ENCODE data around the gene SNURF.
A peak's percentile ranks its signal among the peaks of the same experiment; 100 is the strongest.
"Not testable (repeated sequence)": the region's sequence is repeated elsewhere in the genome, so short reads cannot be mapped to it uniquely, and the experiment has no call there.

Gene SNURF, protein sequence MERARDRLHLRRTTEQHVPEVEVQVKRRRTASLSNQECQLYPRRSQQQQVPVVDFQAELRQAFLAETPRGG

GRCh38 chr15:24954783-24955530 is at the start of gene SNURF, which contains the start of gene SNRPN:
SNURF (plus strand) TSS chr15:24954987; CDS start chr15:24955049, 62 bp downstream.
SNRPN (plus strand) TSS chr15:24954987; CDS start chr15:24974454, 19,467 bp downstream.
- Mint-ChIP-seq H3K9me3 (peaks cover 7% of the 10 kb centered on the region), H3K4me3 (peak within 1 kb of the TSS; percentile 89), H3K27ac (peak within 1 kb of the TSS; percentile 91), H3K4me1 (peaks cover 19% of the 10 kb centered on the region), H3K27me3 (no peaks in the 10 kb centered on the region), H3K36me3 (no peaks in the 10 kb centered on the region)
- peak; percentile 81 for ATAC-seq

DNA sequence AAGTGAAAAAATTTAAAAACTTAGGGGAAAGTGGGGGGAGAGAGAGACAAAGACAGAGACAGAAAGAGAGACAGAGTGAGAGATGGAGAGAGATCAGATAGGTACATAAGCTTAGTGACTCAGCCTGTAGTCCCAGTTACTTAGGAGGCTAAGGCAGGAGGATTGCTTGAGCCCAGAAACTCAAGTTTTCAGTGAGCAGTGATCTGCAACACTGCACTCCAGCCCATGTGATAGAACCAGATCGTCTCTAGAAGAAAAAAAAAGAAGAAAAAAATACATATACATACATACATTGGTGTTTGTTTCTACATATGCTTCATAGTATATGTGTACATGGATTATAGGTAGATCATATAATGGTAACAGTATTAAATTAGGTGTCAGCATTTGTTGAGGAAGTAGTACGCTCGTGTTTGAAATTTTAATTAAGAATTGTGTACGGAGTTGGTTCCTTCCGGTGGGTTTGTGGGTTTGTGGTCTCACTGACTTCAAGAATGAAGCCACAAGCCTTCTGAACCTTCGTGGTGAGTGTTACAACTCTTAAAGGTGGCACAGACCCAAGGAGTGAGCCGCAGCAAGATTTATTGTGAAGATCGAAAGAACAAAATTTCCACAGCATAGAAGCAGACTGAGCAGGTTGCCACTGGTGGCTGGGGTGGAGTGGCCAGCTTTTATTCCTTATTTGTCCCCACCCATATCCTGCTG is 38.3 kb upstream of the SNURF start:
- Mint-ChIP-seq H3K27ac (no peak overlapping the region), H3K9me3 (peaks cover 7% of the 10 kb centered on the region), H3K27me3 (no peaks in the 10 kb centered on the region), H3K36me3 (no peaks in the 10 kb centered on the region), H3K4me1 (peaks cover 9% of the 10 kb centered on the region), H3K4me3 (no peak overlapping the region)
- ATAC-seq, result no peak

DNA sequence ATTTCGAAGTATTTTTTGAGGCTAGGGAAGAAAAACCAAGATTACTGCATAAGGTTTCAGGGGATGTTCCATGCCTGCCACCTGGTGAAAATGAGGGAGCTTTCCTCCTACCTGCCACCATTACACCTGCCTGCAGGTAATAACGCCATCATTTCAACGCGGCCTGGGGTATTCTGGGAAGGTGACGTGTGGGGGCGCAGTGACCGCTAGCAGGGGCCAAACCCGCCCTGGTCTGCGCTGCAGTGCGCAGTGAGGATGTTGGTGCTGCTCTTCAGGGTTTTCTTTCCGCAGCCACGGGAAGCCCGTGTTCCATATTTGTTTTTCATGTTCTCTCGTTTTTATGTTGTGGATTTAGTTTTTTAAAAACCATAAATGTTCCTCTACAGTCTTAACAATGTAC is 37.4 kb upstream of the SNURF start:
- H3K4me3 Mint-ChIP-seq, result no peak overlapping the region
- H3K36me3 Mint-ChIP-seq, result no peaks in the 10 kb centered on the region
- no peak for ATAC-seq
- H3K4me1 Mint-ChIP-seq, result peaks cover 9% of the 10 kb centered on the region
- no peak overlapping the region for H3K27ac Mint-ChIP-seq
- H3K27me3 Mint-ChIP-seq, result no peaks in the 10 kb centered on the region
- peaks cover 7% of the 10 kb centered on the region for H3K9me3 Mint-ChIP-seq

- H3K27ac Mint-ChIP-seq, result no peak overlapping the region
- peaks cover 7% of the 10 kb centered on the region for H3K9me3 Mint-ChIP-seq
- H3K27me3 Mint-ChIP-seq, result no peaks in the 10 kb centered on the region
- ATAC-seq, result no peak
- no peaks in the 10 kb centered on the region for H3K36me3 Mint-ChIP-seq
- H3K4me3 Mint-ChIP-seq, result no peak overlapping the region
- peaks cover 9% of the 10 kb centered on the region for H3K4me1 Mint-ChIP-seq
Measured at GRCh38 chr15:24919446-24919845, 35.3 kb upstream of the SNURF start.

- not testable (repeated sequence) for H3K4me3 Mint-ChIP-seq, H3K27me3 Mint-ChIP-seq, ATAC-seq, H3K36me3 Mint-ChIP-seq, H3K27ac Mint-ChIP-seq, H3K9me3 Mint-ChIP-seq, H3K4me1 Mint-ChIP-seq
Measured at GRCh38 chr15:24922781-24923180, 32.0 kb upstream of the SNURF start.

GRCh38 chr15:24924153-24924552 is 30.6 kb upstream of the SNURF start:
- Mint-ChIP-seq H3K27me3 (no peaks in the 10 kb centered on the region), H3K4me3 (no peak overlapping the region), H3K36me3 (no peaks in the 10 kb centered on the region), H3K27ac (no peak overlapping the region), H3K9me3 (no peaks in the 10 kb centered on the region), H3K4me1 (no peaks in the 10 kb centered on the region)
- no peak for ATAC-seq

DNA sequence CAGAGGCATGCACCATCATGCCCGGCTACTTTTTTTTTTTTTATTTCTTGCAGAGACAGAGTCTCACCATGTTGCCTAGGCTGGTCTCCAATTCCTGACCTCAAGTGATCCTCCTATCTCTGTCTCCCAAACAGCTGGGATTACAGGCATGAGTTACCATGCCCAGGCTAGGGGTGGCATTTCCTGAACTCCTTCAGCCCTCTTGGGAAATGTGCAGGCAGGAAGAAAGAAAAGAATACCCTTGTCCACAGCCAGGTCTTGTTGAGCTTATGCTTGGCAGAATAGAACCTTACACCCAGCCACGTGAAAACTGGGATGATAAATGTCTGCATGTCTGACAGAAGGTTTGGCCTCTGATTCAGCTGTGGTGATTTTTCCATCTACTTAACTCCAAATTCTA is 30.2 kb upstream of the SNURF start:
- no peak for ATAC-seq
- H3K4me3 Mint-ChIP-seq, result no peak overlapping the region
- no peak overlapping the region for H3K27ac Mint-ChIP-seq
- H3K36me3 Mint-ChIP-seq, result no peaks in the 10 kb centered on the region
- no peaks in the 10 kb centered on the region for H3K9me3 Mint-ChIP-seq
- H3K4me1 Mint-ChIP-seq, result no peaks in the 10 kb centered on the region
- no peaks in the 10 kb centered on the region for H3K27me3 Mint-ChIP-seq

DNA sequence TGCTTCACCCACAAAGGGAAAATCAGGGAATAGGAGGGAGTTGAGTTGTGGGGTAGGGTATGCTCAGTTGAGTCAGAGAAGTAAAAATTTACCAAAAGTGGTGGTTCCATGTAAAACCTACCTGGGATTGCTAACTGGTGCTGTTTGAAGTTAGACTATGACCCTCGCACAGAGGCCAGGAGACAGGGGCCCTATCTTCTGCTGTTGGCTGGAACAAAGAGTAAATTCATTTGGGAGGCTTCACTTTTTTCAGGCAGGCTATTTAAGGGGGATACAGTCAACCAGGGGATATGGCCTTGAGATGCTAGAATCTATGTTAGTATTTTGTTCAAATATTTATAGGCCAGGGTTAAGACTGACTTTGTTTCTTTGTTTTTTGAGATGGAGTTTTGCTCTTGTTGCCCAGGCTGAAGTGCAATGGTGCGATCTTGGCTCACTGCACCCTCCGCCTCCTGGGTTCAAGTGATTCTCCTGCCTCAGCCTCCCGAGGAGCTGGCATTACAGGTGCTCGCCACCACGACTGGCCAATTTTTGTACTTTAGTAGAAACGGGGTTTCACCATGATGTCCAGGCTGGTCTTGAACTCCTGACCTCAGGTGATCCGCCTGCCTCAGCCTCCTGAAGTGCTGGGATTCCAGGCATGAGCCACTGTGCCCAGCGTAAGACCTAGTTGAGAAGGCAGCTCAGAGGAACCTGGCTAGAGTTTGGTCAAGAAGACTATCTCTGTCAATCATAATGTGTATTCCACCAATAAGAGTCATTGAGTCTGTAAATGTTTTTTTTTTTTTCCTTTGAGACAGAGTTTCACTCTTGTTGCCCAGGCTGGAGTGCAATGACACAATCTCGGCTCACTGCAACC is 22.7 kb upstream of the SNURF start:
- H3K4me1 Mint-ChIP-seq, H3K36me3 Mint-ChIP-seq: not testable (repeated sequence)
- peaks cover 10% of the 10 kb centered on the region for H3K9me3 Mint-ChIP-seq

DNA sequence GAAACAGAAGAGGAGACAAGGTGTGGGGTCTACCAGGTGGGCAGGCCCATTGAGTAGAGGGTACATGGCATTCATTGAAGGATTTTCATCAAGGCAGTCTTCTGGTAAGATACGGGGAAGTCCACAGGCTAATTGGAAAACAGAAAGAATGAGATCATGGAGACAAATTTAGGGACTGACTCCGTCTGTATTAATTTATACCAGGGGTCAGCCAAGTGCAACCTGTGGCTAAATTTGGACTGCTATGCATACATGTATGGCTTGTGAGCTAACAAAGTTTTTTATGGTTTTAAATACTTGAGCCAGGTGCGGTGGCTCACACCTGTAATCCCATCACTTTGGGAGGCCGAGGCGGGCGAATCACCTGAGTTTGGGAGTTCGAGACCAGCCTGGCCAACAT is 21.1 kb upstream of the SNURF start:
- peaks cover 10% of the 10 kb centered on the region for H3K9me3 Mint-ChIP-seq
- H3K4me1 Mint-ChIP-seq, result no peaks in the 10 kb centered on the region
- H3K36me3 Mint-ChIP-seq, result no peaks in the 10 kb centered on the region
- H3K27me3 Mint-ChIP-seq, result no peaks in the 10 kb centered on the region
- H3K4me3 Mint-ChIP-seq, result no peak overlapping the region
- H3K27ac Mint-ChIP-seq, result no peak overlapping the region
- ATAC-seq, result no peak

More for the DNA sequence above, 22.7 kb upstream of the SNURF start:
- ATAC-seq, H3K4me3 Mint-ChIP-seq, H3K27ac Mint-ChIP-seq, H3K27me3 Mint-ChIP-seq: not testable (repeated sequence)

GRCh38 chr15:24938224-24938623 is 16.6 kb upstream of the SNURF start:
- not testable (repeated sequence) for H3K4me3 Mint-ChIP-seq, H3K4me1 Mint-ChIP-seq, H3K27ac Mint-ChIP-seq, H3K27me3 Mint-ChIP-seq, H3K36me3 Mint-ChIP-seq, ATAC-seq
- peaks cover 11% of the 10 kb centered on the region for H3K9me3 Mint-ChIP-seq

DNA sequence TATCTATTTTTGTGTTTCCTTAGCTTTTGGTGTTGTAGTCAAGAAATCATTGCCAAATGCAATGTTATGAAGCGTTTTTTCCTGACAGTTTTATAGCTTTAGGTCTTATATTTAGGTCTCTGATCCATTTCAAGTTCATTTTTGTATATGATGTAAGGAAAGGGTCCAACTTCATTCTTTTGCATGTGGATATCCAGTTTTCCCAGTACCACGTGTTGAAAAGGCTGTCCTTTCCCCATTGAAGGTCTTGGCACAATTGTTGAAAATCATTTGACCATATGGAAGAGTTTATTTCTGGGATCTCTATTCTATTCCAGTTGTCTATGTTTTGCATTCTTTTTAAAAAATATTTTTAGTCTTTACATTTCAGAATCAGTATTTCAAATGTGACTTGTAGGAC is 14.6 kb upstream of the SNURF start:
- ATAC-seq, result no peak
- H3K9me3 Mint-ChIP-seq, result peaks cover 5% of the 10 kb centered on the region
- H3K27me3 Mint-ChIP-seq, result no peaks in the 10 kb centered on the region

GRCh38 chr15:24943361-24943760 is 11.4 kb upstream of the SNURF start:
- no peak for ATAC-seq
- H3K36me3 Mint-ChIP-seq, result no peaks in the 10 kb centered on the region
- no peaks in the 10 kb centered on the region for H3K27me3 Mint-ChIP-seq
- peaks cover 2% of the 10 kb centered on the region for H3K9me3 Mint-ChIP-seq
- H3K4me3 Mint-ChIP-seq, result no peak overlapping the region
- no peak overlapping the region for H3K27ac Mint-ChIP-seq
- H3K4me1 Mint-ChIP-seq, result no peaks in the 10 kb centered on the region

More for the DNA sequence above, 14.6 kb upstream of the SNURF start:
- Mint-ChIP-seq H3K4me3 (no peak overlapping the region), H3K36me3 (no peaks in the 10 kb centered on the region), H3K27ac (no peak overlapping the region), H3K4me1 (no peaks in the 10 kb centered on the region)

GRCh38 chr15:24944954-24945353 is 9.8 kb upstream of the SNURF start:
- no peaks in the 10 kb centered on the region for H3K4me1 Mint-ChIP-seq
- H3K36me3 Mint-ChIP-seq, result no peaks in the 10 kb centered on the region
- H3K27ac Mint-ChIP-seq, result no peak overlapping the region
- peaks cover 2% of the 10 kb centered on the region for H3K9me3 Mint-ChIP-seq
- ATAC-seq, result no peak
- no peak overlapping the region for H3K4me3 Mint-ChIP-seq
- no peaks in the 10 kb centered on the region for H3K27me3 Mint-ChIP-seq

GRCh38 chr15:24945711-24946110 is 9.1 kb upstream of the SNURF start:
- H3K4me3 Mint-ChIP-seq, result no peak overlapping the region
- no peaks in the 10 kb centered on the region for H3K36me3 Mint-ChIP-seq
- ATAC-seq, result no peak
- H3K9me3 Mint-ChIP-seq, result no peaks in the 10 kb centered on the region
- H3K27me3 Mint-ChIP-seq, result no peaks in the 10 kb centered on the region
- no peaks in the 10 kb centered on the region for H3K4me1 Mint-ChIP-seq
- no peak overlapping the region for H3K27ac Mint-ChIP-seq

- no peaks in the 10 kb centered on the region for H3K36me3 Mint-ChIP-seq
- no peak overlapping the region for H3K4me3 Mint-ChIP-seq
- H3K27ac Mint-ChIP-seq, result no peak overlapping the region
- H3K9me3 Mint-ChIP-seq, result no peaks in the 10 kb centered on the region
- H3K4me1 Mint-ChIP-seq, result no peaks in the 10 kb centered on the region
- no peak for ATAC-seq
- H3K27me3 Mint-ChIP-seq, result no peaks in the 10 kb centered on the region
Measured at GRCh38 chr15:24948495-24948894, 6.3 kb upstream of the SNURF start.

Measured in stimulated activated memory B cell treated with anti-CD40 and anti-IgM and Interleukin-4, amounts not matched to agents 10 μg/mL and 1 μg/mL and 100 μg/mL, for 72 hours (primary cell).